ENCODE measurements around the gene ARHGAP21.
"Not testable (repeated sequence)": the region's sequence is repeated elsewhere in the genome, so short reads cannot be mapped to it uniquely, and the experiment has no call there.

The ARHGAP21 gene

DNA sequence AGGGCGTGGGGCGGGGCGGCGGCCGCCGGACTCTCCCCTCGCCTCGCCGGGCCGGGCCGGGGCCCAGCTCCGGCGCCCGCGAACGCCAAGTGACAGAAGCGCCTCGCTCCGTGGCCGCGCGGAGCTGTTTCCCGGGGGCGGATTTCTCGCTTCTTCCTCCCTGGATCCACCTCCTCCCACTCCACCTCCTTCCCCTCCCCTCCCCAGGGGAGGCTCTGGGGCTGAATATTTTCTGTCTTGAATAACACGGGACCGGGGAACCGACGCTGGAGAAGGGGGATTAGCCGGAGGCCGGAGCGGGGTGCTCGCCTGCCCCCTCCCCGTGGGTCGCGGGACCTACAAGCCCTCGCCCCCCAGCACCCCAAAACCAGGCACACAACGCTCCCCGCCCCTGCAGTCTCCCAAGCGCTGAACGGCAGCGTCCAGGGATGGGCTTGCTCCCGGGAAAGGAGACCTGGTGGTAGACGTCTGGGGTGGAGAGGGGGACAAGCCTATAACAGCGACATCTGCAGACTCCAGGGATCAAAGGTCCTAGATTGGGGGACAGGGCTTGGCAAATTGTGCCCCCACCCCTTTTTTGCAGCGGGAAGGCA is at the start of gene ARHGAP21:
ARHGAP21 (minus strand) TSS at position 100 of the 593 bp plus-strand sequence. CDS start 1,988 bp downstream, outside the sequence.
- H3K79me2 ChIP-seq (ENCODE audit: control insufficient read depth, insufficient read depth, low read length, unreplicated experiment) = peaks cover 41% of the 10 kb centered on the region
- peaks cover 13% of the 10 kb centered on the region; the same call in 1 of the 2 replicates for H3K36me3 ChIP-seq (ENCODE audit: insufficient read depth, low read length)
- peaks cover 15% of the 10 kb centered on the region for H3K4me1 ChIP-seq (ENCODE audit: control insufficient read depth, insufficient read depth, low read length, unreplicated experiment)
- no peaks in the 10 kb centered on the region for H3K27me3 ChIP-seq (ENCODE audit: insufficient read depth, low read length)
- peak within 1 kb of the TSS; percentile 70 for H2AFZ ChIP-seq (ENCODE audit: low read length, unreplicated experiment)
- peak within 1 kb of the TSS; percentile 93 for H3K27ac ChIP-seq (ENCODE audit: low read depth, low read length)
- H3K4me3 ChIP-seq (ENCODE audit: low read depth, low read length) = peak within 1 kb of the TSS; percentile 93

DNA sequence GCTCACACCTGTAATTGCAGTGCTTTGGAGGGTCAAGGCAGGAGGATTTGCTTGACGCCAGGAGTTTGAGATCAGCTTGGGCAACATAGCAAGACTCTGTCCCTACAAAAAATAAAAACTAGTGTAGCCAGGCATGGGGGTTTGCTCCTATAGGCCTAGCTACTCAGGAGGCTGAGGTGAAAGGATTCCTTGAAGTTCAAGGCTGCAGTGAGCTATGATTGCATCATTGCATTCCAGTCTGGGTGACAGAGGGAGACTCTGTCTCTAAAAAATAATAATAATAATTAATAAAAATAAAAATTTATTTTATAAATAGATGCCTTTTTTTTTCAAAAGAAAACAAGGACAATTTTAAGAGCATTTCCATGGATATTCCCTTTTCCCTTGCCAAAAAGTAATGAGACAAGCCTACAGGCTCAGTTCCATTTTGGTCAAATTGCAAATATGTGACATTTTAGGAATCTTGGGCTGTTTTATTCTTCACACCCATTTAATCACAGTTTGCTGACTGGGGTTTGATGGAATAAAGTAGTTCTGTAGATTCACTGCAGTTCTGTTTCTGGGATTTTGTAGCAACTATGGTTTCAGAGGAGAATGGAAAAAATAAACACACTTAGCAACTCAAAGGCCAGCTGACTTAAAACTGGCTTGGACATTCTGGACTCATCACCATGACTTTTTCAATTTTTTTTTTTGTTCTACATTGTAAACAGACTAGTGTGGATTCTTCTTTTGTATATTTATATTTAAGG is 48.4 kb upstream of the ARHGAP21 start:
- Histone ChIP-seq H3K27ac (ENCODE audit: low read depth, low read length) (no peak overlapping the region), H3K36me3 (ENCODE audit: insufficient read depth, low read length) (no peaks in the 10 kb centered on the region), H2AFZ (ENCODE audit: low read length, unreplicated experiment) (no peak overlapping the region), H3K27me3 (ENCODE audit: insufficient read depth, low read length) (no peaks in the 10 kb centered on the region), H3K4me3 (ENCODE audit: low read depth, low read length) (no peak overlapping the region), H3K79me2 (ENCODE audit: control insufficient read depth, insufficient read depth, low read length, unreplicated experiment) (no peaks in the 10 kb centered on the region), H3K4me1 (ENCODE audit: control insufficient read depth, insufficient read depth, low read length, unreplicated experiment) (no peaks in the 10 kb centered on the region)

DNA sequence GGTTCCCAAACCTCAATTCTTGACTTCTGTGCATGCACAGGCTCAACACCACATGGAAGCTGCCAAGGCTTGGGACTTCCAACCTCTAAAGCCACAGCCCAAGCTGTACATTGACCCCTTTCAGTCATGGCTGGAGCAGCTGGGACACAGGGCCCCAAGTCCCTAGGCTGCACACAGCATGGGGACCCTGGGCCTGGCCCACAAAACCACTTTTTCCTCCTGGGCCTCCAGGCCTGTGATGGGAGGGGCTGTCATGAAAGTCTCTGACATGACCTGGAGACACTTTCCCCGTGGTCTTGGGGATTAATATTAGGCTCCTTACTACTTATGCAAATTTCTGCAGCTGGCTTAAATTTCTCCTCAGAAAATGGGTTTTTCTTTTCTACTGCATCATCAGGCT is 41.3 kb upstream of the ARHGAP21 start:
- not testable (repeated sequence) for H2AFZ ChIP-seq (ENCODE audit: low read length, unreplicated experiment); H3K36me3 ChIP-seq (ENCODE audit: insufficient read depth, low read length); H3K27ac ChIP-seq (ENCODE audit: low read depth, low read length); H3K4me3 ChIP-seq (ENCODE audit: low read depth, low read length); H3K79me2 ChIP-seq (ENCODE audit: control insufficient read depth, insufficient read depth, low read length, unreplicated experiment); H3K27me3 ChIP-seq (ENCODE audit: insufficient read depth, low read length)
- H3K4me1 ChIP-seq (ENCODE audit: control insufficient read depth, insufficient read depth, low read length, unreplicated experiment) = peaks cover 16% of the 10 kb centered on the region

DNA sequence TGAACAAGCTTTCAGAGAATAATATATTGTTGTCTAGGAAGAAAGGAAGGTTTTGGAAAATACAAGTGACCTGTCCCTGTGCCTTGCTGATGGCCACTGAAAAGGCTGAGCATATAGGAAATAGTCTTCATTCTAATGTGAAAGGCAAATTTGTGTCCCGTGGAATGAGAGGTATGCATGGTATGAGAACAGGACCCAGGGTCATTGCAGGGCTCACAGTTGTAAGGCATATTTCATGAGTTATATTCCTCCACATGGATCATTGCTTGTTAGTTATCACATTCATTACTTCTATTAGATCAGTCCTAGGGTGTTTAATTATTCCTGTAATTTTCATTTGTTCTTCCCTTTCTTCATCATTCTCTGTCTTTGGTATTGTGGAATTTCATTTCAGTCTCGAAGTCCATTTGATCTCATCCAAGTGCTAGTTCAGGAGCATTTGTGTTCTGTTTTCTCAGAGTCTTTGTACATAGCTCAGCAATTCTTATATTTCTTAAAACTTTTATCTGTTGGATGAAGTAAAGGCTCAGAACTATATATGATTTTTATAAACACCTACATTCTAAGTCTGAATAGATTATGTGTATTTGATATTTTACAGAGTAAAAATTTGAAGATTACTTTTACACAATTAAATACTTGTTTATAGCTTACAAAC is 39.4 kb upstream of the ARHGAP21 start:
- H2AFZ ChIP-seq (ENCODE audit: low read length, unreplicated experiment) = peak overlapping the region; percentile 1
- H3K4me3 ChIP-seq (ENCODE audit: low read depth, low read length) = peak overlapping the region; percentile 9; the same call in 1 of the 2 replicates
- no peak overlapping the region; the same call in 1 of the 2 replicates for H3K27ac ChIP-seq (ENCODE audit: low read depth, low read length)

DNA sequence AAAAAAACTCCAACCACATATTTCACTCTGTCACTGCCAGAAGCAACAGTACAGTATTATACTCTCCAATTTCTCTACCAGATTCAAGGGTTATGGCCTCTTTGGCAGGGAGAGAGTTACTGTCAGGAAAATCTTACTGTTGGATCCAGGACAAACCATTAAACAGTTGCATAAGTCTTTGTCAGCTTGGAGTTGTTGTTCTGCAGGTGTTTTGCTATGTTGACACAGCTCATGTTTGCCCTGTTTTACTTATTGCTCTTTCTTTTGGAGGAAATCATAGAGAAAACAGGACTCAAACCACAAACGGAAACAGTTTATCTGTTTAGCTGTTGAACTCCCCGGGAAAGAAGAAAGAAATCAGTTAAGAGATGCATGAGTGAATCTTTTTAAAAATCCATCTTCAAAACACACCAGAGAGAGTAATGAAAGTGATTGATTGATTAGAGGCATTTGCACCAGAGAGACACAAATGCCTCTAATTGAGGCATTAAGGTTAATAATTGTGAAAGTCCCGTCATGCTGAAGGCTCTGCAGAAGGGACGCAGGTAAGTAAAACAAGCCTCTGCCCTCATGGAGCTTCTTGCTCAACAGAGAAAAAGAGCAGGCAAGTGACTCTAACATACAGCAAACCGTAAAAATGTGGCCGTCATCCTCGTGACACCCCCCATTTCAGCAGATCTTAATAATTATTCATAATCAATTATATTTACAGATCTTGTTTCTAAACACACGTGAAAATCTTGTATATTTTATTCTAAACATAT is 38.7 kb upstream of the ARHGAP21 start:
- H3K4me1 ChIP-seq (ENCODE audit: control insufficient read depth, insufficient read depth, low read length, unreplicated experiment) = peaks cover 16% of the 10 kb centered on the region
- no peaks in the 10 kb centered on the region for H3K27me3 ChIP-seq (ENCODE audit: insufficient read depth, low read length)
- H2AFZ ChIP-seq (ENCODE audit: low read length, unreplicated experiment) = peak overlapping the region; percentile 83
- no peak overlapping the region for H3K27ac ChIP-seq (ENCODE audit: low read depth, low read length)
- no peak overlapping the region for H3K4me3 ChIP-seq (ENCODE audit: low read depth, low read length)
- no peaks in the 10 kb centered on the region for H3K79me2 ChIP-seq (ENCODE audit: control insufficient read depth, insufficient read depth, low read length, unreplicated experiment)
- no peaks in the 10 kb centered on the region for H3K36me3 ChIP-seq (ENCODE audit: insufficient read depth, low read length)

More for the DNA sequence above, 39.4 kb upstream of the ARHGAP21 start:
- H3K4me1 ChIP-seq (ENCODE audit: control insufficient read depth, insufficient read depth, low read length, unreplicated experiment) = peaks cover 16% of the 10 kb centered on the region
- no peaks in the 10 kb centered on the region for H3K36me3 ChIP-seq (ENCODE audit: insufficient read depth, low read length)
- no peaks in the 10 kb centered on the region for H3K79me2 ChIP-seq (ENCODE audit: control insufficient read depth, insufficient read depth, low read length, unreplicated experiment)
- H3K27me3 ChIP-seq (ENCODE audit: insufficient read depth, low read length) = no peaks in the 10 kb centered on the region

DNA sequence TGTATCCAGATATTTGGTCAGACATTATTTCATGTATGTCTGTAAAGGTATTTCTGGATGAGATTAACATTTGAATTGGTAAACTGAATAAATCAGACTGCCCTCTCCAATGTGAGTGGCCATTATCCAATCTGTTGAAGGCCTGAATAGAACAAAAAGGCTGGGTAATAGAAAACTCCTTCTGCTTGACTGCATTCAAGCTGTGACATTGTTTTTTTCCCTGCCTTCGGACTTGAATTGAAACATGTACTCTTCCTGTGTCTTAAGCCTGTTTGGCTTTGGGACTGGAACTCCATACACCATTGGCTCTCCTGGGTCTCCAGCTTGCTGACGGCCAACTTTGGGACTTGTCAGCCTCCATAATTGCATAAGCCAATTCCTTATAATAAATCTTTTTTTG is 36.0 kb upstream of the ARHGAP21 start:
- peaks cover 16% of the 10 kb centered on the region for H3K4me1 ChIP-seq (ENCODE audit: control insufficient read depth, insufficient read depth, low read length, unreplicated experiment)
- H3K79me2 ChIP-seq (ENCODE audit: control insufficient read depth, insufficient read depth, low read length, unreplicated experiment) = no peaks in the 10 kb centered on the region
- no peak overlapping the region for H2AFZ ChIP-seq (ENCODE audit: low read length, unreplicated experiment)
- H3K27me3 ChIP-seq (ENCODE audit: insufficient read depth, low read length) = no peaks in the 10 kb centered on the region
- no peak overlapping the region for H3K27ac ChIP-seq (ENCODE audit: low read depth, low read length)
- no peak overlapping the region for H3K4me3 ChIP-seq (ENCODE audit: low read depth, low read length)
- no peaks in the 10 kb centered on the region for H3K36me3 ChIP-seq (ENCODE audit: insufficient read depth, low read length)

DNA sequence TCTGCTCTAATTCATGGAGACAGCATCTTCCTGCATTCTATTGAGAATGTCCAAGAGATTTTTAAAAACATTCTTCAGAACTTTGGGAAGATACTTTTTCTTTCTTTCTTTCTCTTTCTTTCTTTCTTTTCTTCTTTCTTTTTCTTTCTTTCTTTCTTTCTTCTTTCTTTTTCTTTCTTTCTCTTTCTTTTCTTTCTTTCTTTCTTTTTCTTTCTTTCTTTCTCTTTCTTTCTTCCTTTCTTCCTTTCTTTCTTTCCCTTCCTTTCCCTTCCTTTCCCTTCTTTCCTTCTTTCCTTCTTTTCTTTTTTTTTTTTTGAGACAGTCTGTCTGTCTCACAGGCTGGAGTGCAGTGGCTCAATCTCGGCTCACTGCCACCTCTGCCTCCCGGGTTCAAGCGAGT is 34.6 kb upstream of the ARHGAP21 start:
- peaks cover 13% of the 10 kb centered on the region for H3K4me1 ChIP-seq (ENCODE audit: control insufficient read depth, insufficient read depth, low read length, unreplicated experiment)
- not testable (repeated sequence) for H2AFZ ChIP-seq (ENCODE audit: low read length, unreplicated experiment); H3K36me3 ChIP-seq (ENCODE audit: insufficient read depth, low read length); H3K27ac ChIP-seq (ENCODE audit: low read depth, low read length); H3K27me3 ChIP-seq (ENCODE audit: insufficient read depth, low read length); H3K79me2 ChIP-seq (ENCODE audit: control insufficient read depth, insufficient read depth, low read length, unreplicated experiment); H3K4me3 ChIP-seq (ENCODE audit: low read depth, low read length)

DNA sequence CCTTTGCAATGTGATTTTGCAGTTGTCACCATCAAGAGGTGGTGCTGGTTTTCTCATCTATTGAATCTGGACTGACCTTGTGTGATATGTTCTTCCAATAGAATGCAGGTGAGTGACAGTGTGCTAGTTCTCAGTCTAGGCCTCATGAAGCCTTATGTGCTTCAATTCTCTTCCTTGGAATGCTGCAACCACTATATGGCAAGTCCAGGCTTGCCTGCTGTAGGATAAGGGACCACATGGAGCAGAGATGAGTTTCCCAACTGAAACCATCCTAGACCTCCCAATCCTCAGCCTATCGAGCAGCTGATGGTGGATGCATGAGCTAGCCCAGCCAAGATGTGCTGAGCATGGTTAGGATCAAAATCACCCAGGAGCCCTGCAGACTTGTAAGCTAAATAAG is 32.6 kb upstream of the ARHGAP21 start:
- H3K27me3 ChIP-seq (ENCODE audit: insufficient read depth, low read length) = no peaks in the 10 kb centered on the region
- no peak overlapping the region for H3K27ac ChIP-seq (ENCODE audit: low read depth, low read length)
- H3K4me3 ChIP-seq (ENCODE audit: low read depth, low read length) = no peak overlapping the region
- H3K36me3 ChIP-seq (ENCODE audit: insufficient read depth, low read length) = no peaks in the 10 kb centered on the region
- H3K79me2 ChIP-seq (ENCODE audit: control insufficient read depth, insufficient read depth, low read length, unreplicated experiment) = no peaks in the 10 kb centered on the region
- no peak overlapping the region for H2AFZ ChIP-seq (ENCODE audit: low read length, unreplicated experiment)
- peaks cover 4% of the 10 kb centered on the region for H3K4me1 ChIP-seq (ENCODE audit: control insufficient read depth, insufficient read depth, low read length, unreplicated experiment)

DNA sequence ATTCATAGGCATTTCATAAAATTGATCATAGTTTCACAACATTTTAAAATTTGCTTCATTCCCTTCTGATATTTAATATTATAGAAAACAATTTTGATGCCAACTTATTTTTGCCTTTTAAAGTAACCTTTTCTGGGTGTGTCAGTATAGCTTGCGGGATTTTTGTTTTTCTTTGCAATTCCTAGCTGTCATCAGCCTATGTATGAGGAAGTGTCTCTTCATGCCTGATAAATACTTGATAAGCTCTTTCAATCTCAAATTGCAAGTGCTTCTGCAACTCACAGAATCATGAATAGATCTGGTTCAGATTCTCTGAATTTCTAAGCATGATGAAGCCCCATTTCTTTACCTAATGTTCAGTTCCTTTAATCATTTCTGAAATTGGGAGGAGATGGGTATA is 28.0 kb upstream of the ARHGAP21 start:
- Histone ChIP-seq H2AFZ (ENCODE audit: low read length, unreplicated experiment) (no peak overlapping the region), H3K4me3 (ENCODE audit: low read depth, low read length) (no peak overlapping the region), H3K36me3 (ENCODE audit: insufficient read depth, low read length) (no peaks in the 10 kb centered on the region), H3K4me1 (ENCODE audit: control insufficient read depth, insufficient read depth, low read length, unreplicated experiment) (peaks cover 4% of the 10 kb centered on the region), H3K79me2 (ENCODE audit: control insufficient read depth, insufficient read depth, low read length, unreplicated experiment) (no peaks in the 10 kb centered on the region), H3K27ac (ENCODE audit: low read depth, low read length) (no peak overlapping the region), H3K27me3 (ENCODE audit: insufficient read depth, low read length) (no peaks in the 10 kb centered on the region)

DNA sequence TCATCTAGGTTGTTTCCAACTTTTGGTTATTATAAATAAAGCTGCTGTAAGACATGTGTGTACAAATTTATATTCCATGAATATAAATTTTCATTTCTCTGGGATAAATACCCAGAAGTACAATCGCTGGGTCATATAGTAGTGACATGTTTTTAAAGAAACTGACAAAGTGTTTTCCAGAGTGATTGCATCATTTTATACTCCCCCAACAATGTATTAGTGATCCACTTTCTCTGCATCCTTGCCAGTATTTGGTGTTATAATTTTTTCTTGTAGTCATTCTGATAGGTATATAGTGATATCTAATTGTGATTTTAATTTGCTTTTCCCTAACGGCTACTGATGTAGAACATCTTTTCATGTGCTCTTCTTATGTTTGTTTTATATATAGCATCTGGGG is 27.0 kb upstream of the ARHGAP21 start:
- Histone ChIP-seq H3K4me1 (ENCODE audit: control insufficient read depth, insufficient read depth, low read length, unreplicated experiment) (peaks cover 4% of the 10 kb centered on the region), H3K36me3 (ENCODE audit: insufficient read depth, low read length) (no peaks in the 10 kb centered on the region), H3K79me2 (ENCODE audit: control insufficient read depth, insufficient read depth, low read length, unreplicated experiment) (no peaks in the 10 kb centered on the region), H3K27me3 (ENCODE audit: insufficient read depth, low read length) (no peaks in the 10 kb centered on the region), H3K27ac (ENCODE audit: low read depth, low read length) (no peak overlapping the region), H2AFZ (ENCODE audit: low read length, unreplicated experiment) (no peak overlapping the region), H3K4me3 (ENCODE audit: low read depth, low read length) (no peak overlapping the region)
